Stomach (tissue), 4 donors: ENCODE results near the gene ACSM3.

ENCODE experiments used
- POLR2A ChIP-seq, 4 donors: fragments of 450-650 bp; IDR thresholded peaks; one replicate each; pipeline ENCODE4 v1.6.1; 2016; ENCODE audit warnings: antibody characterized with exemption in 4 of 4, control low read depth in 2 of 4, mild to moderate bottlenecking in 1 of 4, moderate library complexity in 1 of 4
- TF ChIP-seq, protein P1 (sequence below), 7 experiments: fragments of 450-650 bp in 4 of 7; fragments of 200-600 bp in 3 of 7; sonication (generic) in 3 of 7; IDR thresholded peaks; one replicate each; pipeline ENCODE4 v1.5.1; 2016 to 2019; ENCODE audit warnings: antibody characterized with exemption in 7 of 7, control low read depth in 2 of 7, mild to moderate bottlenecking in 1 of 7

DNA sequence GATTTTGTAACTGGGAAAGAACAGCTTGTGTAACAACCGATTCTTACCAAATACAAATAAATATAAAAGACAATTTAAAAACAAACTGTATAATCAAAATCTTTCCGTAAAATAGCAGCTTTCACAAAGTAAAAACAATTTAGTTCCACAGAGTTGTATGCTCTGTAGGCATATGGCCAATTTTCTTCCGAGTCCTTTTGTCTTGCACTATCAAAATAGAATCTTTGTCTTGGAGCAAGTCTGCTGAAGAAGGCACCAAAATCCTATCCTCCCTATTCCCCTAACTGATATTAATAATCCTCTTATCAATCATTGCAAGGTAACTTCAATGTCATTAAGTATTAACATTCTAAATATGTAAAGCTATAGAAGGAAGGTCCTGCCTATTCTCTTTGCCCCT, 29.8 kb upstream of the ACSM3 start:
- TF ChIP-seq POLR2A (IDR thresholded peaks at IDR 0.05) = no peak
- TF ChIP-seq, protein P1, sequence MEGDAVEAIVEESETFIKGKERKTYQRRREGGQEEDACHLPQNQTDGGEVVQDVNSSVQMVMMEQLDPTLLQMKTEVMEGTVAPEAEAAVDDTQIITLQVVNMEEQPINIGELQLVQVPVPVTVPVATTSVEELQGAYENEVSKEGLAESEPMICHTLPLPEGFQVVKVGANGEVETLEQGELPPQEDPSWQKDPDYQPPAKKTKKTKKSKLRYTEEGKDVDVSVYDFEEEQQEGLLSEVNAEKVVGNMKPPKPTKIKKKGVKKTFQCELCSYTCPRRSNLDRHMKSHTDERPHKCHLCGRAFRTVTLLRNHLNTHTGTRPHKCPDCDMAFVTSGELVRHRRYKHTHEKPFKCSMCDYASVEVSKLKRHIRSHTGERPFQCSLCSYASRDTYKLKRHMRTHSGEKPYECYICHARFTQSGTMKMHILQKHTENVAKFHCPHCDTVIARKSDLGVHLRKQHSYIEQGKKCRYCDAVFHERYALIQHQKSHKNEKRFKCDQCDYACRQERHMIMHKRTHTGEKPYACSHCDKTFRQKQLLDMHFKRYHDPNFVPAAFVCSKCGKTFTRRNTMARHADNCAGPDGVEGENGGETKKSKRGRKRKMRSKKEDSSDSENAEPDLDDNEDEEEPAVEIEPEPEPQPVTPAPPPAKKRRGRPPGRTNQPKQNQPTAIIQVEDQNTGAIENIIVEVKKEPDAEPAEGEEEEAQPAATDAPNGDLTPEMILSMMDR (IDR thresholded peaks at IDR 0.05) = no peak
